Spleen (tissue), 7 donors: Measurements from ENCODE around the gene CMIP.

Experiments used
- POLR2A ChIP-seq, 3 donors: fragments of 450-650 bp; IDR thresholded peaks; one replicate each; pipeline ENCODE4 v1.5.1; 2017; ENCODE audit warnings: antibody characterized with exemption in 3 of 3, mild to moderate bottlenecking in 1 of 3
- TF ChIP-seq, protein P1 (sequence below), 11 experiments: fragments of 200-600 bp in 7 of 11; fragments of 450-650 bp in 4 of 11; sonication (generic) in 4 of 11; IDR thresholded peaks in 8 of 11; conservative IDR thresholded peaks in 3 of 11; 1 replicate in 7 of 11; 2 replicates in 4 of 11; pipeline versions ENCODE4 v1.4.0 to v1.8.0; 2016 to 2021; ENCODE audit warnings: antibody characterized with exemption in 11 of 11, inconsistent platforms in 4 of 11, mild to moderate bottlenecking in 1 of 11
- donor health status: DM: no; HTN: no; CAD: no; lungs with moderate emphysema.
- donor health status: DM: no; HTN: no; CAD: no.
- donor health status: DM: no; HTN: no; CAD: no.

DNA sequence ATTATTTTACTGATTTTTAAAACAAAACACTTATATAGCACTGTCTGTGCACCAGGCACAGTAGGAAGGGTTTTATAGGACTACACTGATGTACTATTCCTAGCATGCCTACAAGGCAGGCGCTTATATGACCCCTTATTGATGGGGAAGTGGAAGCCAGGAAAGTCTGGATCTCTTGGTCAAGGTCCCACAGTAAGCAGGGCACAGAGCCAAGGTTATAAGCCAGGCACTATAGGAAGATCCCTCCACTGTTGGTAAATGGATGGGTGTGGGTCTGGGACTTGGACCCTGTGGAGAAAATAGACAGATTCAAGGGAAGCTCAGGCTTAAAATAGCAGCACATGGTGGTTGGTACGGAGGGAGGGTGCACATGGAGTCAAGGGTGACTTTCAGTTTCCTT, 275.4 kb downstream of the CMIP start:
- TF ChIP-seq, protein P1, sequence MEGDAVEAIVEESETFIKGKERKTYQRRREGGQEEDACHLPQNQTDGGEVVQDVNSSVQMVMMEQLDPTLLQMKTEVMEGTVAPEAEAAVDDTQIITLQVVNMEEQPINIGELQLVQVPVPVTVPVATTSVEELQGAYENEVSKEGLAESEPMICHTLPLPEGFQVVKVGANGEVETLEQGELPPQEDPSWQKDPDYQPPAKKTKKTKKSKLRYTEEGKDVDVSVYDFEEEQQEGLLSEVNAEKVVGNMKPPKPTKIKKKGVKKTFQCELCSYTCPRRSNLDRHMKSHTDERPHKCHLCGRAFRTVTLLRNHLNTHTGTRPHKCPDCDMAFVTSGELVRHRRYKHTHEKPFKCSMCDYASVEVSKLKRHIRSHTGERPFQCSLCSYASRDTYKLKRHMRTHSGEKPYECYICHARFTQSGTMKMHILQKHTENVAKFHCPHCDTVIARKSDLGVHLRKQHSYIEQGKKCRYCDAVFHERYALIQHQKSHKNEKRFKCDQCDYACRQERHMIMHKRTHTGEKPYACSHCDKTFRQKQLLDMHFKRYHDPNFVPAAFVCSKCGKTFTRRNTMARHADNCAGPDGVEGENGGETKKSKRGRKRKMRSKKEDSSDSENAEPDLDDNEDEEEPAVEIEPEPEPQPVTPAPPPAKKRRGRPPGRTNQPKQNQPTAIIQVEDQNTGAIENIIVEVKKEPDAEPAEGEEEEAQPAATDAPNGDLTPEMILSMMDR (IDR thresholded peaks at IDR 0.05 in 8 of 11, conservative IDR thresholded peaks at IDR 0.05 in 3 of 11) = no peak
- TF ChIP-seq POLR2A (IDR thresholded peaks at IDR 0.05) = no peak
